Naive thymus-derived CD8-positive, alpha-beta T cell (primary cell): ENCODE measurements around the gene MOV10L1. TPM values are rescaled to one million over a fixed set of nuclear protein-coding genes. Genes with fewer than 3 reads are reported as not detected.

Source experiments
- ATAC-seq, 2 donors: fragments of 150-1000 bp; cut with Tn5 transposase in 1 of 2; sonication (Bioruptor Pico), chemical (Tn5 transposase) in 1 of 2; 1 replicate in 1 of 2; 2 replicates in 1 of 2; pipeline ENCODE4 v1.10.0; 2021; ENCODE audit warnings: mild to moderate bottlenecking in 2 of 2, moderate library complexity in 2 of 2
- POLR2A ChIA-PET: fragments of 350-600 bp; sonication (Branson Sonifier 250); formaldehyde crosslinking; loops from one replicate; lab custom pipeline; 2021; ENCODE audit warnings: antibody characterized with exemption; lab: Charles Lee
- DNase-seq, 10 donors: peaks; one replicate each; pipeline versions ENCODE4 v3.0.0 to v3.0.0-alpha.2; 2020 to 2022
- H3K27ac Mint-ChIP-seq, 10 donors: one replicate each; pipeline ENCODE4 v1.8.0; 2020 to 2022; ENCODE audit warnings: mild to moderate bottlenecking in 10 of 10, mixed read lengths in 10 of 10, moderate library complexity in 4 of 10, inconsistent platforms in 1 of 10
- H3K27me3 Mint-ChIP-seq, 5 donors: one replicate each; pipeline ENCODE4 v1.8.0; 2021 to 2022; ENCODE audit warnings: mixed read lengths in 5 of 5
- H3K36me3 Mint-ChIP-seq, 3 donors: one replicate each; pipeline ENCODE4 v1.8.0; 2020 to 2022; ENCODE audit warnings: mixed read lengths in 3 of 3, mild to moderate bottlenecking in 2 of 3, inconsistent platforms in 1 of 3
- H3K4me1 Mint-ChIP-seq, 4 donors: one replicate each; pipeline ENCODE4 v1.8.0; 2021 to 2022; ENCODE audit warnings: mixed read lengths in 4 of 4
- H3K4me3 Mint-ChIP-seq, 10 donors: one replicate each; pipeline ENCODE4 v1.8.0; 2020 to 2022; ENCODE audit warnings: mild to moderate bottlenecking in 10 of 10, mixed read lengths in 10 of 10, moderate library complexity in 6 of 10, inconsistent platforms in 1 of 10
- H3K9me3 Mint-ChIP-seq, 9 donors: one replicate each; pipeline ENCODE4 v1.8.0; 2020 to 2022; ENCODE audit warnings: mixed read lengths in 9 of 9, mild to moderate bottlenecking in 3 of 9, inconsistent platforms in 1 of 9, moderate library complexity in 1 of 9
- polyA plus RNA-seq, 3 donors: library from polyadenylated mRNA; unstranded; fragments of 300-500 nt; fragmentation: Illumina TruSeq; gene quantifications; one replicate each; pipeline ENCODE4 v1.2.3, GENCODE V29; 2021
- total RNA-seq, 8 experiments: library from RNA in 2 of 8; stranded (reverse) in 2 of 8; gene quantifications; one replicate each; pipeline ENCODE4 v1.2.3 and lab custom pipeline; 2021 to 2026

Gene MOV10L1
- total and polyA plus RNA-seq, 5 experiments from 2014 or later, result not detected

- POLR2A ChIA-PET, result interaction anchor here (0.9 kb wide), 1 partner anchor 8 kb away, joined by 3 read pairs; no protein-coding TSS in a partner anchor
- H3K27me3 Mint-ChIP-seq, result peaks cover 0 to 5% (median 1%) of the 10 kb centered on the region in 5 donors
- H3K4me1 Mint-ChIP-seq, result peaks cover 12 to 22% (median 18%) of the 10 kb centered on the region in 4 donors
- no peak for ATAC-seq
- H3K9me3 Mint-ChIP-seq, result no peaks in the 10 kb centered on the region
- H3K4me3 Mint-ChIP-seq, result no peak overlapping the region
- DNase-seq, result peak in 1 of 10 donors; percentile 23
- no peaks in the 10 kb centered on the region for H3K36me3 Mint-ChIP-seq
- H3K27ac Mint-ChIP-seq, result no peak overlapping the region
Observed at GRCh38 chr22:50182176-50183081, 92.6 kb downstream of the MOV10L1 start.

GRCh38 chr22:50183141-50183971, 93.5 kb downstream of the MOV10L1 start:
- Mint-ChIP-seq H3K27ac (peak overlapping the region in 1 of 10 donors; percentile 58), H3K27me3 (peaks cover 0 to 5% (median 1%) of the 10 kb centered on the region in 5 donors), H3K4me3 (peak overlapping the region in 8 of 10 donors; percentile 38 to 74 (median 60)), H3K9me3 (no peaks in the 10 kb centered on the region), H3K36me3 (no peaks in the 10 kb centered on the region), H3K4me1 (peaks cover 15 to 29% (median 23%) of the 10 kb centered on the region in 4 donors)
- POLR2A ChIA-PET, result no interaction called here
- ATAC-seq (no peak), DNase-seq (no peak)

- peak in 1 of 10 donors; percentile 7 for DNase-seq
- no peaks in the 10 kb centered on the region for H3K36me3 Mint-ChIP-seq
- ATAC-seq, result no peak
- POLR2A ChIA-PET, result interaction anchor here (0.8 to 1.0 kb wide), 2 partner anchors 17 to 35 kb away, joined by 3 to 4 read pairs; no protein-coding TSS in a partner anchor
- peak overlapping the region; percentile 12 to 84 (median 74) for H3K4me3 Mint-ChIP-seq
- no peaks in the 10 kb centered on the region for H3K9me3 Mint-ChIP-seq
- peaks cover 0 to 5% (median 1%) of the 10 kb centered on the region in 5 donors for H3K27me3 Mint-ChIP-seq
- peaks cover 15 to 38% (median 28%) of the 10 kb centered on the region in 4 donors for H3K4me1 Mint-ChIP-seq
- H3K27ac Mint-ChIP-seq, result peak overlapping the region in 4 of 10 donors; percentile 22 to 62 (median 56)
Observed at GRCh38 chr22:50184004-50184901, 94.4 kb downstream of the MOV10L1 start.

GRCh38 chr22:50184902-50185374, 95.1 kb downstream of the MOV10L1 start:
- no peaks in the 10 kb centered on the region for H3K27me3 Mint-ChIP-seq
- peak overlapping the region in 7 of 10 donors; percentile 64 to 86 (median 78) for H3K4me3 Mint-ChIP-seq
- peaks cover 13 to 41% (median 32%) of the 10 kb centered on the region in 4 donors for H3K4me1 Mint-ChIP-seq
- ATAC-seq, result no peak
- no peaks in the 10 kb centered on the region for H3K9me3 Mint-ChIP-seq
- no peaks in the 10 kb centered on the region for H3K36me3 Mint-ChIP-seq
- POLR2A ChIA-PET, result interaction anchor here (0.8 to 1.0 kb wide), 2 partner anchors 17 to 36 kb away, joined by 3 to 4 read pairs; no protein-coding TSS in a partner anchor
- peak in 1 of 10 donors; percentile 2 for DNase-seq
- H3K27ac Mint-ChIP-seq, result peak overlapping the region in 1 of 10 donors; percentile 55

GRCh38 chr22:50185375-50186087, 95.7 kb downstream of the MOV10L1 start, which contains the start of gene TRABD:
TRABD (plus strand) TSS chr22:50185913; CDS start chr22:50193061, 7,148 bp downstream.
- ATAC-seq (peak; percentile 59 to 74), DNase-seq (peak; percentile 71 to 93 (median 86))
- Mint-ChIP-seq H3K9me3 (no peaks in the 10 kb centered on the region), H3K36me3 (no peaks in the 10 kb centered on the region), H3K27ac (peak within 1 kb of the TSS; percentile 86 to 100 (median 94)), H3K4me1 (peaks cover 11 to 43% (median 33%) of the 10 kb centered on the region in 4 donors), H3K27me3 (no peaks in the 10 kb centered on the region), H3K4me3 (peak within 1 kb of the TSS; percentile 83 to 97 (median 93))
- POLR2A ChIA-PET, result no interaction called here

GRCh38 chr22:50186181-50186714, 96.4 kb downstream of the MOV10L1 start:
- H3K36me3 Mint-ChIP-seq, result no peaks in the 10 kb centered on the region
- no peaks in the 10 kb centered on the region for H3K9me3 Mint-ChIP-seq
- DNase-seq (peak in 1 of 10 donors; percentile 31), ATAC-seq (no peak)
- peaks cover 13 to 46% (median 36%) of the 10 kb centered on the region in 4 donors for H3K4me1 Mint-ChIP-seq
- H3K27me3 Mint-ChIP-seq, result no peaks in the 10 kb centered on the region
- POLR2A ChIA-PET, result interaction anchor here (0.6 to 1.1 kb wide), 6 partner anchors 8 to 255 kb away, joined by 3 to 4 read pairs (median 3); partner anchors contain the start of gene PIM3
- H3K27ac Mint-ChIP-seq, result peak overlapping the region; percentile 86 to 100 (median 94)
- H3K4me3 Mint-ChIP-seq, result peak overlapping the region; percentile 83 to 97 (median 93)

- Mint-ChIP-seq H3K9me3 (no peaks in the 10 kb centered on the region), H3K27ac (peak overlapping the region; percentile 86 to 100 (median 94)), H3K36me3 (no peaks in the 10 kb centered on the region), H3K27me3 (no peaks in the 10 kb centered on the region), H3K4me3 (peak overlapping the region; percentile 83 to 97 (median 93)), H3K4me1 (peaks cover 15 to 53% (median 43%) of the 10 kb centered on the region in 4 donors)
- DNase-seq (peak in 2 of 10 donors; percentile 32 to 35), ATAC-seq (no peak)
- POLR2A ChIA-PET, result interaction anchor here (0.6 to 1.2 kb wide), 9 partner anchors 8 to 434 kb away, joined by 3 to 4 read pairs (median 3); partner anchors contain the start of gene PIM3
Observed at GRCh38 chr22:50186761-50187523, 97.1 kb downstream of the MOV10L1 start.

GRCh38 chr22:50188356-50188755, 98.5 kb downstream of the MOV10L1 start:
- Mint-ChIP-seq H3K36me3 (peaks cover 0 to 4% (median 0%) of the 10 kb centered on the region in 3 donors), H3K27me3 (no peaks in the 10 kb centered on the region), H3K9me3 (no peaks in the 10 kb centered on the region), H3K27ac (peak overlapping the region in 7 of 10 donors; percentile 28 to 100 (median 89)), H3K4me3 (peak overlapping the region in 7 of 10 donors; percentile 4 to 93 (median 42)), H3K4me1 (peaks cover 19 to 65% (median 56%) of the 10 kb centered on the region in 4 donors)
- POLR2A ChIA-PET, result no interaction called here
- DNase-seq, result no peak
- no peak for ATAC-seq

GRCh38 chr22:50189184-50189848, 99.5 kb downstream of the MOV10L1 start:
- H3K27ac Mint-ChIP-seq, result peak overlapping the region; percentile 91 to 100 (median 100)
- H3K36me3 Mint-ChIP-seq, result peaks cover 0 to 4% (median 0%) of the 10 kb centered on the region in 3 donors
- POLR2A ChIA-PET, result interaction anchor here (0.6 to 2.8 kb wide), 12 partner anchors 10 to 432 kb away, joined by 3 to 23 read pairs (median 9); partner anchors contain the start of genes HDAC10, PIM3 and SELENOO
- DNase-seq (peak in 1 of 10 donors; percentile 14), ATAC-seq (no peak)
- H3K9me3 Mint-ChIP-seq, result no peaks in the 10 kb centered on the region
- no peaks in the 10 kb centered on the region for H3K27me3 Mint-ChIP-seq
- peaks cover 19 to 62% (median 55%) of the 10 kb centered on the region in 4 donors for H3K4me1 Mint-ChIP-seq
- peak overlapping the region; percentile 56 to 95 (median 88) for H3K4me3 Mint-ChIP-seq
